Panc1 (cell line): Measurements from ENCODE around the gene ARRDC2. TPM values are rescaled to one million over a fixed set of nuclear protein-coding genes. Genes with fewer than 3 reads are reported as not detected.

Experiments used
- ATAC-seq: fragments of 200-7000 bp; cut with Tn5 transposase; 2 replicates; pipeline ENCODE4 v1.9.1; 2020; ENCODE audit warnings: mild to moderate bottlenecking, moderate library complexity
- BruUV-seq: library from RNA; stranded (reverse); fragments of 400-500 nt; replicated peaks from 2 replicates; lab custom pipeline; 2021; lab: Mats Ljungman, UMichigan
- CTCF ChIA-PET: fragments of 300-600 bp; sonication (Branson Sonifier 250); formaldehyde crosslinking; loops from one replicate; lab custom pipeline; 2022; ENCODE audit warnings: antibody characterized with exemption; lab: Charles Lee
- POLR2A ChIA-PET: fragments of 300-600 bp; sonication (Branson Sonifier 250); formaldehyde crosslinking; loops from one replicate; lab custom pipeline; 2022; ENCODE audit warnings: antibody characterized with exemption; lab: Charles Lee
- DNase-seq: peaks from one replicate; pipeline ENCODE4 v3.0.0-alpha.2; 2010; ENCODE audit warnings: low read depth, low spot score
- H3K27ac ChIP-seq: 2 replicates; pipeline ENCODE4 v1.5.1; 2011; ENCODE audit warnings: mild to moderate bottlenecking, low read length, inconsistent platforms
- H3K27me3 ChIP-seq: fragments of 200-500 bp; sonication (Bioruptor generic); 2 replicates; pipeline ENCODE4 v1.6.0; 2014; ENCODE audit warnings: low read length, inconsistent platforms; ENCODE audit not compliant: control insufficient read depth, insufficient read depth
- H3K36me3 ChIP-seq: fragments of 200-500 bp; sonication (Bioruptor generic); 2 replicates; pipeline ENCODE4 v1.5.1; 2014; ENCODE audit warnings: inconsistent platforms, mild to moderate bottlenecking, low read length, moderate library complexity; ENCODE audit not compliant: control insufficient read depth, insufficient read depth
- H3K4me1 ChIP-seq: 2 replicates; pipeline ENCODE4 v1.5.1; 2011; ENCODE audit warnings: inconsistent platforms, mild to moderate bottlenecking, low read length, moderate library complexity; ENCODE audit not compliant: control insufficient read depth, insufficient read depth
- H3K4me3 ChIP-seq, 2 experiments: 2 replicates each; pipeline ENCODE4 v1.5.1; 2011 to 2012; ENCODE audit warnings: low read depth in 2 of 2, low read length in 2 of 2, mild to moderate bottlenecking in 2 of 2, inconsistent platforms in 1 of 2, moderate library complexity in 1 of 2
- H3K9me3 ChIP-seq: fragments of 200-500 bp; sonication (Bioruptor generic); 2 replicates; pipeline ENCODE4 v1.5.1; 2014; ENCODE audit warnings: low read depth, mild to moderate bottlenecking, inconsistent platforms, low read length, moderate library complexity; ENCODE audit not compliant: control insufficient read depth, insufficient read depth
- POLR2AphosphoS5 ChIP-seq: IDR thresholded peaks from 2 replicates; pipeline ENCODE4 v1.6.1; 2012; ENCODE audit warnings: mild to moderate bottlenecking, low read depth, low read length, moderate library complexity
- SIN3A ChIP-seq: IDR thresholded peaks from 2 replicates; pipeline ENCODE4 v1.6.1; 2012; ENCODE audit warnings: low read depth, mild to moderate bottlenecking, low read length, moderate library complexity, borderline replicate concordance; ENCODE audit not compliant: insufficient read depth
- TCF7L2 ChIP-seq: IDR thresholded peaks from 2 replicates; pipeline ENCODE4 v1.6.1; 2011; ENCODE audit warnings: mild to moderate bottlenecking, low read depth, low read length, inconsistent platforms
- in situ Hi-C: cut with HindIII; loops from 2 replicates; pipeline ENCODE4 v1.10.0; 2016; ENCODE audit warnings: low sequenced_read_pairs, low pct_unique_long_range_greater_than_20kb
- intact Hi-C: fragments of 100-400 bp; cut with micrococcal nuclease; formaldehyde crosslinking; loops from one replicate; pipeline ENCODE4 v1.10.0; 2022; ENCODE audit not compliant: unreplicated experiment
- total RNA-seq: library from RNA; stranded (reverse); gene quantifications from one replicate; pipeline ENCODE4 v1.2.1, GENCODE V29; 2021; ENCODE audit not compliant: unreplicated experiment
- TF ChIP-seq, protein P1 (sequence below), 2 experiments: IDR thresholded peaks; 2 replicates each; pipeline ENCODE4 v1.6.1; 2011 to 2012; ENCODE audit warnings: low read depth in 2 of 2, control low read depth in 1 of 2, low read length in 1 of 2, mild to moderate bottlenecking in 1 of 2, moderate library complexity in 1 of 2; ENCODE audit not compliant: insufficient read depth in 1 of 2
- TF ChIP-seq, protein P2 (sequence below): fragments of 450-650 bp; IDR thresholded peaks from 2 replicates; pipeline ENCODE4 v1.5.1; 2017; ENCODE audit warnings: mild to moderate bottlenecking

The ARRDC2 gene
- total RNA-seq, 1 experiment from 2014 or later: 21.4 TPM

- no peaks in the 10 kb centered on the region for H3K9me3 ChIP-seq
- H3K27ac ChIP-seq: no peak overlapping the region; the same call in 1 of the 2 replicates
- peaks cover 25% of the 10 kb centered on the region for H3K4me1 ChIP-seq
- ChIA-PET CTCF (no interaction called here), POLR2A (no interaction called here)
- no peaks in the 10 kb centered on the region for H3K36me3 ChIP-seq
- no TSS peak for BruUV-seq
- no peak for ATAC-seq
- DNase-seq: no peak
- H3K27me3 ChIP-seq: no peaks in the 10 kb centered on the region
- intact Hi-C loops: no loop called here
- no peak for TF ChIP-seq TCF7L2
- TF ChIP-seq SIN3A: no peak
- in situ Hi-C loops: no loop called here
- H3K4me3 ChIP-seq: no peak overlapping the region
Observed at GRCh38 chr19:18049385-18049784, 41.4 kb downstream of the ARRDC2 start.

DNA sequence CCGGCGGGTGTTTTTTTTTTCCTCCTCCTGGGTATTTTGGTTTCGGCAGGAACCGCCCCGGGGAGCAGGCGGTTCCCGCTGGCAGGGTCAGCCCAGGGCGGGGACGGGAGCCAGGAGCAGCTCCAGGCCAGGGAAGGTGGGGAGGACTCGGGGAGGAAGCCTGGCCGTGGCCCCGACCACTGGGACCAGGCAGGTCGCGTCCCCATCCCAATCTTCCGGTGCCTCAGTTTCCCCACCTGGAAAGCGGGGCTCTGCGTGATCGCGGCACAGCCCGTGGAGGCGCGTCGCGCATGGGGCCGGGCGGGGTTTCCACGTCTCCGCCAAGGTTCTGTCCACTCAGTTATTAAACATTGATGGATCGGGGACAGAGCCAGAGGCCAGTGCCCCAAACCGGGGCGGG is 43.9 kb downstream of the ARRDC2 start:
- H3K4me3 ChIP-seq: no peak overlapping the region
- ATAC-seq (no peak), DNase-seq (no peak)
- in situ Hi-C loops: no loop called here
- intact Hi-C loops: no loop called here
- CTCF ChIA-PET: no interaction called here
- no peak overlapping the region for H3K27ac ChIP-seq
- H3K27me3 ChIP-seq: no peaks in the 10 kb centered on the region
- H3K4me1 ChIP-seq: peaks cover 9% of the 10 kb centered on the region
- no peaks in the 10 kb centered on the region for H3K36me3 ChIP-seq
- no peaks in the 10 kb centered on the region for H3K9me3 ChIP-seq
- TF ChIP-seq SIN3A (no peak), TCF7L2 (no peak), POLR2AphosphoS5 (no peak)
- TF ChIP-seq, protein P1, sequence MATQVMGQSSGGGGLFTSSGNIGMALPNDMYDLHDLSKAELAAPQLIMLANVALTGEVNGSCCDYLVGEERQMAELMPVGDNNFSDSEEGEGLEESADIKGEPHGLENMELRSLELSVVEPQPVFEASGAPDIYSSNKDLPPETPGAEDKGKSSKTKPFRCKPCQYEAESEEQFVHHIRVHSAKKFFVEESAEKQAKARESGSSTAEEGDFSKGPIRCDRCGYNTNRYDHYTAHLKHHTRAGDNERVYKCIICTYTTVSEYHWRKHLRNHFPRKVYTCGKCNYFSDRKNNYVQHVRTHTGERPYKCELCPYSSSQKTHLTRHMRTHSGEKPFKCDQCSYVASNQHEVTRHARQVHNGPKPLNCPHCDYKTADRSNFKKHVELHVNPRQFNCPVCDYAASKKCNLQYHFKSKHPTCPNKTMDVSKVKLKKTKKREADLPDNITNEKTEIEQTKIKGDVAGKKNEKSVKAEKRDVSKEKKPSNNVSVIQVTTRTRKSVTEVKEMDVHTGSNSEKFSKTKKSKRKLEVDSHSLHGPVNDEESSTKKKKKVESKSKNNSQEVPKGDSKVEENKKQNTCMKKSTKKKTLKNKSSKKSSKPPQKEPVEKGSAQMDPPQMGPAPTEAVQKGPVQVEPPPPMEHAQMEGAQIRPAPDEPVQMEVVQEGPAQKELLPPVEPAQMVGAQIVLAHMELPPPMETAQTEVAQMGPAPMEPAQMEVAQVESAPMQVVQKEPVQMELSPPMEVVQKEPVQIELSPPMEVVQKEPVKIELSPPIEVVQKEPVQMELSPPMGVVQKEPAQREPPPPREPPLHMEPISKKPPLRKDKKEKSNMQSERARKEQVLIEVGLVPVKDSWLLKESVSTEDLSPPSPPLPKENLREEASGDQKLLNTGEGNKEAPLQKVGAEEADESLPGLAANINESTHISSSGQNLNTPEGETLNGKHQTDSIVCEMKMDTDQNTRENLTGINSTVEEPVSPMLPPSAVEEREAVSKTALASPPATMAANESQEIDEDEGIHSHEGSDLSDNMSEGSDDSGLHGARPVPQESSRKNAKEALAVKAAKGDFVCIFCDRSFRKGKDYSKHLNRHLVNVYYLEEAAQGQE (IDR thresholded peaks at IDR 0.05; ENCODE audit: insufficient read depth in 1 of 2, low read depth in 2 of 2, low read length in 1 of 2): no peak
- TF ChIP-seq, protein P2, sequence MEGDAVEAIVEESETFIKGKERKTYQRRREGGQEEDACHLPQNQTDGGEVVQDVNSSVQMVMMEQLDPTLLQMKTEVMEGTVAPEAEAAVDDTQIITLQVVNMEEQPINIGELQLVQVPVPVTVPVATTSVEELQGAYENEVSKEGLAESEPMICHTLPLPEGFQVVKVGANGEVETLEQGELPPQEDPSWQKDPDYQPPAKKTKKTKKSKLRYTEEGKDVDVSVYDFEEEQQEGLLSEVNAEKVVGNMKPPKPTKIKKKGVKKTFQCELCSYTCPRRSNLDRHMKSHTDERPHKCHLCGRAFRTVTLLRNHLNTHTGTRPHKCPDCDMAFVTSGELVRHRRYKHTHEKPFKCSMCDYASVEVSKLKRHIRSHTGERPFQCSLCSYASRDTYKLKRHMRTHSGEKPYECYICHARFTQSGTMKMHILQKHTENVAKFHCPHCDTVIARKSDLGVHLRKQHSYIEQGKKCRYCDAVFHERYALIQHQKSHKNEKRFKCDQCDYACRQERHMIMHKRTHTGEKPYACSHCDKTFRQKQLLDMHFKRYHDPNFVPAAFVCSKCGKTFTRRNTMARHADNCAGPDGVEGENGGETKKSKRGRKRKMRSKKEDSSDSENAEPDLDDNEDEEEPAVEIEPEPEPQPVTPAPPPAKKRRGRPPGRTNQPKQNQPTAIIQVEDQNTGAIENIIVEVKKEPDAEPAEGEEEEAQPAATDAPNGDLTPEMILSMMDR: no peak
- POLR2A ChIA-PET: no interaction called here
- no TSS peak for BruUV-seq

DNA sequence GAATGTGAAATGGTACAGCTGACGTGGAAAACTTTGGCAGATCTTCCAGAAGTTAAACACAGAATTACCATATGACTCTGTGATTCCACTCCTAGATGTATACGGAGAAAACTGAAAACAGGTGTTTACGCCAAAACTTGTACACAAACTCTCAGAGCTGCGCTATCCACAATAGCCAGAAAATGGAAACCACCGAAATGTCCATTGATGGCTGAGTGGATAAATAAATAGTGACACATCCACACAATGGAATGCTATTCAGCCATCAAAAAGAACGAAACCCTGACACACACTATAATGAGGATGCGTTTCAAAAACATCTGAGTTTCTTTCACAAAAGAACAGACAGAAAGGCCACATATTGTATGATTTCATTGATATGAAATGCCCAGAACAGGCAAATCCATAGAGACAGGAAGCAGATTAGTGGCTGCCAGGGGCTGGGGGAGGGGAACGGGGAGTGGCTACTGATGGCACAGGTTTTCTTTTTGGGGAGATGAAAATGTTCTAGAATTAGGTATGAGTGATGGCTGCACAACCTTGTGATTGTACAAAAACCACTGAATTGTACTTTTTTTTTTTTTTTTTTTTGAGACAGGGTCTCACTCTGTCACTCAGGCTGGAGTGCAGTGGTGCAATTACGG is 45.7 kb downstream of the ARRDC2 start:
- ATAC-seq (peak; percentile 43; the same call in 1 of the 2 replicates), DNase-seq (no peak)
- in situ Hi-C loops (no loop called here), intact Hi-C loops (no loop called here)
- Histone ChIP-seq H3K9me3 (no peaks in the 10 kb centered on the region), H3K4me1 (0 out of 2 replicates have a peak, but pooled peaks cover 5% of the 10 kb centered on the region), H3K27ac (peak overlapping the region; percentile 49; the same call in 1 of the 2 replicates), H3K27me3 (no peaks in the 10 kb centered on the region), H3K36me3 (no peaks in the 10 kb centered on the region), H3K4me3 (no peak overlapping the region)
- TF ChIP-seq POLR2AphosphoS5 (no peak), TCF7L2 (no peak), SIN3A (no peak)
- TF ChIP-seq, protein P2: no peak
- TF ChIP-seq, protein P1 (IDR thresholded peaks at IDR 0.05; ENCODE audit: insufficient read depth in 1 of 2, low read depth in 2 of 2, low read length in 1 of 2): no peak
- ChIA-PET CTCF (interaction anchor here (0.7 kb wide), 1 partner anchor 28 kb away, joined by 9 read pairs; no protein-coding TSS in a partner anchor), POLR2A (no interaction called here)
- BruUV-seq: no TSS peak
